Glutamatergic neuron (in vitro differentiated cells): ENCODE data around the gene UTP4. TPM values are rescaled to one million over a fixed set of nuclear protein-coding genes. Genes with fewer than 3 reads are reported as not detected.

Source experiments
- DNase-seq: peaks from one replicate; pipeline ENCODE4 v3.0.0; 2022
- H3K27ac Mint-ChIP-seq: one replicate; pipeline ENCODE4 v1.8.0; 2020; ENCODE audit warnings: mild to moderate bottlenecking, mixed read lengths, inconsistent platforms; ENCODE audit not compliant: unreplicated experiment
- H3K27me3 Mint-ChIP-seq: one replicate; pipeline ENCODE4 v1.8.0; 2020; ENCODE audit warnings: mild to moderate bottlenecking, moderate library complexity, mixed read lengths, inconsistent platforms; ENCODE audit not compliant: unreplicated experiment
- H3K36me3 Mint-ChIP-seq: one replicate; pipeline ENCODE4 v1.8.0; 2020; ENCODE audit warnings: mild to moderate bottlenecking, mixed read lengths, inconsistent platforms; ENCODE audit not compliant: unreplicated experiment
- H3K4me1 Mint-ChIP-seq: one replicate; pipeline ENCODE4 v1.8.0; 2020; ENCODE audit warnings: mild to moderate bottlenecking, low read depth, mixed read lengths, inconsistent platforms; ENCODE audit not compliant: unreplicated experiment
- H3K4me3 Mint-ChIP-seq: one replicate; pipeline ENCODE4 v1.8.0; 2020; ENCODE audit warnings: mild to moderate bottlenecking, mixed read lengths, inconsistent platforms; ENCODE audit not compliant: unreplicated experiment
- H3K9me3 Mint-ChIP-seq: one replicate; pipeline ENCODE4 v1.8.0; 2020; ENCODE audit warnings: mild to moderate bottlenecking, moderate library complexity, mixed read lengths, inconsistent platforms; ENCODE audit not compliant: unreplicated experiment
- CTCF ChIP-seq: fragments of 200-600 bp; sonication (generic); IDR thresholded peaks from one replicate; pipeline ENCODE4 v1.5.0; 2021; ENCODE audit not compliant: partially characterized antibody, unreplicated experiment
- total RNA-seq: library from RNA; stranded (reverse); fragmentation: NEBNext Ultra II Directional; extraction: Animal tissue kit (Norgen Biotek cat#: 25700); gene quantifications from one replicate; pipeline ENCODE4 v1.2.1, GENCODE V29; 2021; ENCODE audit not compliant: unreplicated experiment

UTP4 gene
- total RNA-seq, 1 donor from 2014 or later: 70.7 TPM

GRCh38 chr16:69110406-69110805 is 22.0 kb upstream of the UTP4 start:
- TF ChIP-seq CTCF: no peak
- Mint-ChIP-seq H3K9me3 (peaks cover 3% of the 10 kb centered on the region), H3K27me3 (peaks cover 11% of the 10 kb centered on the region), H3K36me3 (peaks cover 6% of the 10 kb centered on the region), H3K4me1 (peaks cover 6% of the 10 kb centered on the region), H3K4me3 (no peak overlapping the region), H3K27ac (no peak overlapping the region)
- no peak for DNase-seq

- peaks cover 9% of the 10 kb centered on the region for H3K27me3 Mint-ChIP-seq
- no peak for DNase-seq
- peaks cover 6% of the 10 kb centered on the region for H3K36me3 Mint-ChIP-seq
- no peak for TF ChIP-seq CTCF
- H3K4me3 Mint-ChIP-seq: no peak overlapping the region
- no peak overlapping the region for H3K27ac Mint-ChIP-seq
- peaks cover 5% of the 10 kb centered on the region for H3K9me3 Mint-ChIP-seq
- peaks cover 6% of the 10 kb centered on the region for H3K4me1 Mint-ChIP-seq
Measured at GRCh38 chr16:69111216-69111875, 21.1 kb upstream of the UTP4 start.

- TF ChIP-seq CTCF: no peak
- Mint-ChIP-seq H3K27ac (no peak overlapping the region), H3K4me3 (no peak overlapping the region), H3K4me1 (peaks cover 6% of the 10 kb centered on the region), H3K9me3 (peaks cover 5% of the 10 kb centered on the region), H3K36me3 (peaks cover 6% of the 10 kb centered on the region), H3K27me3 (peaks cover 9% of the 10 kb centered on the region)
- DNase-seq: no peak
Measured at GRCh38 chr16:69111876-69112230, 20.6 kb upstream of the UTP4 start.

GRCh38 chr16:69112285-69113129 is 19.9 kb upstream of the UTP4 start:
- peak; percentile 77 for TF ChIP-seq CTCF
- DNase-seq: peak; percentile 88
- H3K4me1 Mint-ChIP-seq: peaks cover 1% of the 10 kb centered on the region
- peaks cover 9% of the 10 kb centered on the region for H3K27me3 Mint-ChIP-seq
- H3K9me3 Mint-ChIP-seq: peaks cover 5% of the 10 kb centered on the region
- no peak overlapping the region for H3K4me3 Mint-ChIP-seq
- H3K36me3 Mint-ChIP-seq: peaks cover 6% of the 10 kb centered on the region
- H3K27ac Mint-ChIP-seq: no peak overlapping the region

- no peak for TF ChIP-seq CTCF
- Mint-ChIP-seq H3K9me3 (peaks cover 4% of the 10 kb centered on the region), H3K27ac (no peak overlapping the region), H3K27me3 (peaks cover 5% of the 10 kb centered on the region), H3K4me1 (no peaks in the 10 kb centered on the region), H3K36me3 (peaks cover 9% of the 10 kb centered on the region), H3K4me3 (no peak overlapping the region)
- DNase-seq: no peak
Measured at GRCh38 chr16:69113216-69113615, 19.2 kb upstream of the UTP4 start.
